Measurements from ENCODE around the gene HSPG2. TPM values are rescaled to one million over a fixed set of nuclear protein-coding genes. Genes with fewer than 3 reads are reported as not detected.

The HSPG2 gene
- total RNA-seq, 2 experiments from 2014 or later: 1.6 to 4.7 TPM

GRCh38 chr1:21907079-21907418 lies 30.1 kb downstream of the HSPG2 start:
- intact Hi-C loops (cut with micrococcal nuclease; ENCODE audit: unreplicated experiment): no loop called here
- Histone ChIP-seq H3K4me3 (ENCODE audit: low read depth, low read length, poor library complexity, severe bottlenecking) (no peak overlapping the region), H3K27ac (ENCODE audit: low read depth, low read length, poor library complexity, severe bottlenecking) (no peak overlapping the region), H3K4me1 (ENCODE audit: insufficient read depth, low read length, poor library complexity, severe bottlenecking) (no peaks in the 10 kb centered on the region), H3K9me2 (ENCODE audit: insufficient read depth, low read length) (no peaks in the 10 kb centered on the region), H3K4me2 (ENCODE audit: low read length) (no peak overlapping the region), H3K36me3 (ENCODE audit: insufficient read depth, low read length) (no peaks in the 10 kb centered on the region), H4K20me1 (ENCODE audit: insufficient read depth, low read length) (no peaks in the 10 kb centered on the region), H3K79me2 (ENCODE audit: insufficient read depth, low read depth, low read length) (no peaks in the 10 kb centered on the region), H2AFZ (ENCODE audit: low read length) (no peak overlapping the region), H3K9me3 (ENCODE audit: low read length) (no peaks in the 10 kb centered on the region)
- BruUV-seq (replicated peaks): no TSS peak
- TF ChIP-seq EZH2phosphoT487 (IDR thresholded peaks at IDR 0.05; ENCODE audit: borderline replicate concordance, low read depth, low read length) (no peak), CTCF (conservative IDR thresholded peaks at IDR 0.05; ENCODE audit: low read length) (no peak)
- ChIA-PET CTCF (ENCODE audit: unreplicated experiment) (no interaction called here), POLR2A (no interaction called here)
- no peak for DNase-seq (ENCODE audit: low spot score)

- Histone ChIP-seq H4K20me1 (ENCODE audit: insufficient read depth, low read length) (no peaks in the 10 kb centered on the region), H3K9me3 (ENCODE audit: low read length) (no peaks in the 10 kb centered on the region), H2AFZ (ENCODE audit: low read length) (no peak overlapping the region), H3K79me2 (ENCODE audit: insufficient read depth, low read depth, low read length) (no peaks in the 10 kb centered on the region), H3K4me1 (ENCODE audit: insufficient read depth, low read length, poor library complexity, severe bottlenecking) (no peaks in the 10 kb centered on the region), H3K9me2 (ENCODE audit: insufficient read depth, low read length) (no peaks in the 10 kb centered on the region), H3K27ac (ENCODE audit: low read depth, low read length, poor library complexity, severe bottlenecking) (no peak overlapping the region), H3K4me3 (ENCODE audit: low read depth, low read length, poor library complexity, severe bottlenecking) (no peak overlapping the region), H3K4me2 (ENCODE audit: low read length) (no peak overlapping the region), H3K36me3 (ENCODE audit: insufficient read depth, low read length) (no peaks in the 10 kb centered on the region)
- CTCF ChIA-PET (ENCODE audit: unreplicated experiment): no interaction called here
- POLR2A ChIA-PET: no interaction called here
- no peak for TF ChIP-seq EZH2phosphoT487 (IDR thresholded peaks at IDR 0.05; ENCODE audit: borderline replicate concordance, low read depth, low read length)
- TF ChIP-seq CTCF (conservative IDR thresholded peaks at IDR 0.05; ENCODE audit: low read length): no peak
- no peak for DNase-seq (ENCODE audit: low spot score)
- intact Hi-C loops (cut with micrococcal nuclease; ENCODE audit: unreplicated experiment): no loop called here
- BruUV-seq (replicated peaks): no TSS peak
Measured at GRCh38 chr1:21906173-21907078, 30.7 kb downstream of the HSPG2 start.
